H1 (cell line): ENCODE results near the gene KLHL18. TPM values are rescaled to one million over a fixed set of nuclear protein-coding genes. Genes with fewer than 3 reads are reported as not detected.

ENCODE experiments used
- CTCF ChIA-PET: fragments of 300-600 bp; sonication (Branson Sonifier 250); formaldehyde crosslinking; loops from one replicate; lab custom pipeline; 2021; ENCODE audit not compliant: partially characterized antibody; lab: Charles Lee
- POLR2A ChIA-PET: fragments of 300-600 bp; sonication (Branson Sonifier 250); formaldehyde crosslinking; loops from one replicate; lab custom pipeline; 2021; ENCODE audit warnings: inconsistent platforms; ENCODE audit not compliant: partially characterized antibody; lab: Charles Lee
- DNase-seq, 2 experiments: peaks; one replicate each; pipeline versions ENCODE4 v3.0.0 to v3.0.0-alpha.2; 2010 to 2022; ENCODE audit warnings: low spot score in 2 of 2, low read depth in 1 of 2, mixed read lengths in 1 of 2
- FAIRE-seq: peaks from 2 replicates; lab custom pipeline; 2011; peaks lifted over from hg19 to GRCh38; lab: Jason Lieb, UNC
- H2AFZ ChIP-seq: 2 replicates; pipeline ENCODE4 v1.8.1; 2012; ENCODE audit warnings: low read length, inconsistent platforms
- H2AK5ac ChIP-seq: 2 replicates; pipeline ENCODE4 v1.6.1; 2013; ENCODE audit warnings: low read depth, low read length
- H2BK120ac ChIP-seq: replicated peaks from 2 replicates; pipeline ENCODE3; 2013; ENCODE audit warnings: low read depth, low read length, inconsistent platforms
- H2BK12ac ChIP-seq: 2 replicates; pipeline ENCODE4 v1.6.1; 2013; ENCODE audit warnings: low read depth, low read length
- H2BK15ac ChIP-seq: 2 replicates; pipeline ENCODE4 v1.6.1; 2013; ENCODE audit warnings: low read length
- H2BK20ac ChIP-seq: 2 replicates; pipeline ENCODE4 v1.6.1; 2013; ENCODE audit warnings: low read length
- H2BK5ac ChIP-seq: 2 replicates; pipeline ENCODE4 v1.6.1; 2013; ENCODE audit warnings: low read depth, low read length
- H3K14ac ChIP-seq: 2 replicates; pipeline ENCODE4 v1.6.1; 2013; ENCODE audit warnings: inconsistent platforms; ENCODE audit not compliant: insufficient read length
- H3K18ac ChIP-seq: 2 replicates; pipeline ENCODE4 v1.6.1; 2013; ENCODE audit warnings: low read length; ENCODE audit errors: extremely low read depth
- H3K23ac ChIP-seq: 2 replicates; pipeline ENCODE4 v1.6.1; 2013; ENCODE audit warnings: inconsistent platforms; ENCODE audit not compliant: insufficient read length
- H3K23me2 ChIP-seq: 2 replicates; pipeline ENCODE4 v1.6.1; 2013; ENCODE audit warnings: low read depth, low read length
- H3K27ac ChIP-seq: 2 replicates; pipeline ENCODE4 v1.6.1; 2011; ENCODE audit warnings: low read depth, low read length, inconsistent platforms
- H3K27me3 ChIP-seq, 4 experiments: replicated peaks in 1 of 4; 1 replicate in 1 of 4; 2 replicates in 3 of 4; pipeline versions ENCODE4 v1.6.1 to v1.8.1; 2011 to 2013; ENCODE audit warnings: low read length in 3 of 4, mild to moderate bottlenecking in 3 of 4, inconsistent platforms in 2 of 4, mixed read lengths in 2 of 4, moderate library complexity in 1 of 4; ENCODE audit not compliant: control insufficient read depth in 3 of 4, insufficient read depth in 3 of 4; ENCODE audit errors: extremely low read depth in 1 of 4
- H3K36me3 ChIP-seq, 4 experiments: 2 replicates each; pipeline versions ENCODE4 v1.6.1 to v1.8.1; 2011 to 2013; ENCODE audit warnings: mild to moderate bottlenecking in 4 of 4, low read length in 3 of 4, moderate library complexity in 2 of 4, control low read depth in 1 of 4, inconsistent platforms in 1 of 4; ENCODE audit not compliant: insufficient read depth in 4 of 4, control insufficient read depth in 2 of 4
- H3K4ac ChIP-seq: replicated peaks from 2 replicates; pipeline ENCODE3; 2013; ENCODE audit warnings: low read length, low read depth, mixed read lengths, inconsistent platforms; ENCODE audit not compliant: insufficient read length
- H3K4me1 ChIP-seq, 4 experiments: replicated peaks in 1 of 4; 1 replicate in 1 of 4; 2 replicates in 3 of 4; pipeline versions ENCODE4 v1.6.1 to v1.8.1; 2011 to 2013; ENCODE audit warnings: low read length in 3 of 4, inconsistent platforms in 2 of 4, mixed read lengths in 1 of 4; ENCODE audit not compliant: insufficient read depth in 4 of 4, control insufficient read depth in 3 of 4
- H3K4me2 ChIP-seq, 2 experiments: 2 replicates each; pipeline versions ENCODE4 v1.6.1 to v1.8.1; 2011 to 2013; ENCODE audit warnings: low read depth in 2 of 2, low read length in 2 of 2, control low read depth in 1 of 2, inconsistent platforms in 1 of 2, mild to moderate bottlenecking in 1 of 2; ENCODE audit not compliant: insufficient read depth in 1 of 2
- H3K4me3 ChIP-seq, 4 experiments: fragments of 200-600, 300-600 bp in 1 of 4; sonication (generic), shearing (Covaris generic), sonication (Bioruptor Twin) in 1 of 4; 2 replicates each; pipeline versions ENCODE4 v1.5.1 to v1.8.1; 2011 to 2016; ENCODE audit warnings: low read length in 4 of 4, low read depth in 3 of 4, control low read depth in 2 of 4, inconsistent platforms in 2 of 4, mild to moderate bottlenecking in 2 of 4, mixed read lengths in 1 of 4, moderate library complexity in 1 of 4; ENCODE audit not compliant: insufficient read depth in 2 of 4; ENCODE audit errors: extremely low read depth in 1 of 4
- H3K56ac ChIP-seq: replicated peaks from 2 replicates; pipeline ENCODE3; 2013; ENCODE audit warnings: low read depth, mild to moderate bottlenecking, mixed read lengths, low read length, inconsistent platforms; ENCODE audit not compliant: insufficient read length
- H3K79me1 ChIP-seq: 2 replicates; pipeline ENCODE4 v1.6.1; 2013; ENCODE audit warnings: low read depth, low read length, control low read depth
- H3K79me2 ChIP-seq, 2 experiments: 2 replicates each; pipeline versions ENCODE4 v1.6.1 to v1.8.1; 2012 to 2013; ENCODE audit warnings: low read length in 2 of 2, mild to moderate bottlenecking in 2 of 2, inconsistent platforms in 1 of 2; ENCODE audit not compliant: insufficient read depth in 2 of 2, control insufficient read depth in 1 of 2
- H3K9ac ChIP-seq, 4 experiments: replicated peaks in 1 of 4; 1 replicate in 1 of 4; 2 replicates in 3 of 4; pipeline versions ENCODE4 v1.6.1 to v1.8.1; 2011 to 2013; ENCODE audit warnings: low read depth in 3 of 4, low read length in 3 of 4, control low read depth in 2 of 4, mild to moderate bottlenecking in 2 of 4, moderate library complexity in 2 of 4, inconsistent platforms in 1 of 4; ENCODE audit errors: extremely low read depth in 1 of 4
- H3K9me3 ChIP-seq, 2 experiments: 2 replicates each; pipeline versions ENCODE4 v1.6.1 to v1.8.1; 2012 to 2013; ENCODE audit warnings: mild to moderate bottlenecking in 2 of 2, moderate library complexity in 2 of 2, control low read depth in 1 of 2, inconsistent platforms in 1 of 2, low read depth in 1 of 2, low read length in 1 of 2, mixed read lengths in 1 of 2; ENCODE audit not compliant: insufficient read depth in 2 of 2
- H4K20me1 ChIP-seq, 2 experiments: replicated peaks in 1 of 2; 2 replicates each; pipeline versions ENCODE3 to v1.8.1; 2011 to 2013; ENCODE audit warnings: inconsistent platforms in 2 of 2, low read length in 2 of 2, mild to moderate bottlenecking in 1 of 2; ENCODE audit not compliant: insufficient read depth in 2 of 2, control insufficient read depth in 1 of 2
- H4K5ac ChIP-seq: 2 replicates; pipeline ENCODE4 v1.6.1; 2013; ENCODE audit warnings: low read length, low read depth, mixed read lengths, inconsistent platforms; ENCODE audit not compliant: insufficient read length
- H4K8ac ChIP-seq: 2 replicates; pipeline ENCODE4 v1.8.0; 2013; ENCODE audit warnings: mild to moderate bottlenecking, moderate library complexity, low read length, inconsistent platforms; ENCODE audit not compliant: insufficient read depth; ENCODE audit errors: extremely low read depth
- H4K91ac ChIP-seq: replicated peaks from 2 replicates; pipeline ENCODE3; 2013; ENCODE audit warnings: low read length, mixed read lengths, inconsistent platforms; ENCODE audit not compliant: insufficient read length
- PHF8 ChIP-seq: fragments of 200-600 bp; sonication (generic); conservative IDR thresholded peaks from 2 replicates; pipeline ENCODE4 v1.7.1; 2012; ENCODE audit warnings: low read depth, mild to moderate bottlenecking, inconsistent platforms, low read length, moderate library complexity
- RAD21 ChIP-seq, 2 experiments: IDR thresholded peaks in 1 of 2; conservative IDR thresholded peaks in 1 of 2; 2 replicates each; pipeline ENCODE4 v1.6.1; 2011; ENCODE audit warnings: low read depth in 2 of 2, low read length in 2 of 2, improper control_type of control experiment in 1 of 2, inconsistent platforms in 1 of 2, mild to moderate bottlenecking in 1 of 2, moderate library complexity in 1 of 2
- RFX5 ChIP-seq: IDR thresholded peaks from 2 replicates; pipeline ENCODE4 v1.6.1; 2011; ENCODE audit warnings: low read depth, low read length, improper control_type of control experiment, borderline replicate concordance
- SP1 ChIP-seq: IDR thresholded peaks from 2 replicates; pipeline ENCODE4 v1.6.1; 2011; ENCODE audit warnings: low read depth, low read length
- SP4 ChIP-seq: IDR thresholded peaks from 2 replicates; pipeline ENCODE4 v1.6.1; 2012; ENCODE audit warnings: low read length, inconsistent platforms
- SRF ChIP-seq: IDR thresholded peaks from 2 replicates; pipeline ENCODE4 v1.6.1; 2011; ENCODE audit warnings: mild to moderate bottlenecking, low read depth, low read length, moderate library complexity
- SUZ12 ChIP-seq: fragments of 200-600 bp; sonication (generic); IDR thresholded peaks from 2 replicates; pipeline ENCODE4 v1.6.1; 2012; ENCODE audit warnings: mild to moderate bottlenecking, inconsistent platforms, low read length, moderate library complexity, mixed read lengths
- TAF7 ChIP-seq: optimal IDR thresholded peaks from 2 replicates; pipeline ENCODE3; 2011; ENCODE audit warnings: low read depth, mild to moderate bottlenecking, inconsistent platforms, low read length, moderate library complexity, borderline replicate concordance
- WGBS, 2 experiments: shearing (Covaris generic) in 1 of 2; methylation state at CpG; one replicate each; pipeline versions ENCODE4 v1.1.6 to v1.1.7; 2013 to 2015; ENCODE audit warnings: low lambda C conversion rate in 2 of 2, mixed read lengths in 2 of 2, inconsistent platforms in 1 of 2, low coverage in 1 of 2, missing lambda C conversion rate in 1 of 2; ENCODE audit not compliant: insufficient replicate concordance in 2 of 2, insufficient coverage in 1 of 2, insufficient read length in 1 of 2; ENCODE audit errors: extremely low coverage in 1 of 2, missing lambda C conversion rate in 1 of 2; 5-methylcytosine and 5-hydroxymethylcytosine counted together
- polyA plus RNA-seq, 7 experiments: library from polyadenylated mRNA; depleted of rRNA in 3 of 7; stranded (reverse) in 5 of 7; unstranded in 2 of 7; fragments of >200 nt in 5 of 7; fragments of 200-250 nt in 2 of 7; gene quantifications; 1 replicate in 5 of 7; 2 replicates in 1 of 7; 4 replicates in 1 of 7; pipeline versions ENCODE4 v1.2.1 to v1.2.3, GENCODE V29; 2011 to 2013; ENCODE audit warnings: missing spikeins in 2 of 7, mixed read lengths in 2 of 7
- total RNA-seq: library from RNA; stranded (reverse); fragmentation: NEBNext Ultra II Directional; extraction: Animal tissue kit (Norgen Biotek cat#: 25700); gene quantifications from 2 replicates; pipeline ENCODE4 v1.2.1, GENCODE V29; 2021
- TF ChIP-seq, protein P1 (sequence below), 3 experiments: IDR thresholded peaks; 1 replicate in 2 of 3; 2 replicates in 1 of 3; pipeline versions ENCODE4 v1.5.1 to v1.6.1; 2011; ENCODE audit warnings: low read length in 3 of 3, mild to moderate bottlenecking in 3 of 3, inconsistent platforms in 2 of 3, low read depth in 1 of 3, moderate library complexity in 1 of 3; ENCODE audit not compliant: insufficient read depth in 1 of 3; ENCODE audit errors: control extremely low read depth in 1 of 3
- TF ChIP-seq, protein P2 (sequence below): IDR thresholded peaks from 2 replicates; pipeline ENCODE4 v1.6.1; 2012; ENCODE audit warnings: inconsistent platforms

Gene KLHL18
- total and polyA plus RNA-seq, 2 of the 8 experiments (the other 6 are each of a cell fraction or from before 2014, with no cell fraction given), result 19.9 to 31.7 TPM

DNA sequence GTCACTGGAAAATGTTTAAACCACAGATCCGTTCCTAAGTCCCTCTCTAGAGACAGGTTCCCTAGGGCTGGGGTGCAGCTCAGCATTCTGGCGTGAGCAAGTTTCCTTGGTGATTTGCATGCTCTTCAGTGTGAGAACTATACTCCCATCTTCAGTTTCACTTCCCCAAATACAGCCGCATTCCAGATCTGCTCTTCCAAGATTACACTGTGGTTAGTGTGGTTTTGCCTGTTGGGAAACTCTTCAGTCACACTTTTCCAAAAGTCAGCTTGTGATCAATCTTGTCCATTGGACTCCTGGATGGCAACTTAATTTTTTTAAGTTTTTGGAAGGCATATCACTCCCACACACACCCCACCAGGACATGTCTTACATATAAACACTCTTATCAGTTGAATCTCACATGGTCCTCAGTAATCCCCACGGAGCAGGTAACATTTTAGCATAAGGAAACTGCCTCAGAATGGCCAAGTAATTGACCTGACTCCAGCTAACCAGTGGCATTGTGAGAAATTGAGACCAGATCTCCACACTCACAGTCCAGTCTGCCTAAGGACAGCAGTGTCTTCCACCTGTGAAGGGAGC lies 64.6 kb downstream of the KLHL18 start:
- no peak overlapping the region for H3K4ac ChIP-seq
- H2AFZ ChIP-seq, result no peak overlapping the region
- no peaks in the 10 kb centered on the region for H3K79me2 ChIP-seq
- H3K9me3 ChIP-seq, result no peaks in the 10 kb centered on the region
- H4K8ac ChIP-seq, result no peak overlapping the region
- CTCF ChIA-PET, result interaction anchor here (0.8 to 1.0 kb wide), 2 partner anchors 23 to 48 kb away, joined by 3 to 6 read pairs; no protein-coding TSS in a partner anchor
- no peak overlapping the region for H3K9ac ChIP-seq
- H3K4me3 ChIP-seq, result no peak overlapping the region
- no peak overlapping the region for H2BK12ac ChIP-seq
- no peaks in the 10 kb centered on the region for H3K79me1 ChIP-seq
- H3K23ac ChIP-seq, result no peak overlapping the region
- H4K20me1 ChIP-seq, result peaks cover 0 to 1% of the 10 kb centered on the region in 2 experiments
- peaks cover 8 to 17% (median 14%) of the 10 kb centered on the region in 4 experiments; a peak in 7 of 8 replicates for H3K36me3 ChIP-seq
- H3K27me3 ChIP-seq, result no peaks in the 10 kb centered on the region
- WGBS, 2 experiments, result 93% methylated on average over 4 of the region's 4 CpGs; no CpG with 5 or more reads in 1 of the 2 experiments
- H3K23me2 ChIP-seq, result no peaks in the 10 kb centered on the region
- FAIRE-seq (no peak), DNase-seq (no peak)
- H4K91ac ChIP-seq, result no peak overlapping the region
- H3K4me2 ChIP-seq, result no peak overlapping the region
- H2BK15ac ChIP-seq, result no peak overlapping the region
- H4K5ac ChIP-seq, result no peak overlapping the region
- H3K56ac ChIP-seq, result no peak overlapping the region
- no peak overlapping the region for H3K18ac ChIP-seq
- no peaks in the 10 kb centered on the region; a peak in 2 of 7 replicates for H3K4me1 ChIP-seq
- no peak overlapping the region for H3K14ac ChIP-seq
- H2AK5ac ChIP-seq, result no peak overlapping the region
- no peak overlapping the region for H2BK20ac ChIP-seq
- POLR2A ChIA-PET, result interaction anchor here (0.8 to 1.1 kb wide), 2 partner anchors 10 to 14 kb away, joined by 3 read pairs; no protein-coding TSS in a partner anchor
- no peak overlapping the region for H2BK5ac ChIP-seq
- H2BK120ac ChIP-seq, result no peak overlapping the region
- H3K27ac ChIP-seq, result no peak overlapping the region; the same call in 1 of the 2 replicates
- TF ChIP-seq SP1 (no peak), RFX5 (no peak), RAD21 (IDR thresholded peaks at IDR 0.05 in 1 of 2, conservative IDR thresholded peaks at IDR 0.05 in 1 of 2; ENCODE audit: low read depth in 2 of 2, low read length in 2 of 2) (no peak), TAF7 (no peak), SP4 (no peak), PHF8 (no peak), SRF (no peak), SUZ12 (no peak)
- TF ChIP-seq, protein P1, sequence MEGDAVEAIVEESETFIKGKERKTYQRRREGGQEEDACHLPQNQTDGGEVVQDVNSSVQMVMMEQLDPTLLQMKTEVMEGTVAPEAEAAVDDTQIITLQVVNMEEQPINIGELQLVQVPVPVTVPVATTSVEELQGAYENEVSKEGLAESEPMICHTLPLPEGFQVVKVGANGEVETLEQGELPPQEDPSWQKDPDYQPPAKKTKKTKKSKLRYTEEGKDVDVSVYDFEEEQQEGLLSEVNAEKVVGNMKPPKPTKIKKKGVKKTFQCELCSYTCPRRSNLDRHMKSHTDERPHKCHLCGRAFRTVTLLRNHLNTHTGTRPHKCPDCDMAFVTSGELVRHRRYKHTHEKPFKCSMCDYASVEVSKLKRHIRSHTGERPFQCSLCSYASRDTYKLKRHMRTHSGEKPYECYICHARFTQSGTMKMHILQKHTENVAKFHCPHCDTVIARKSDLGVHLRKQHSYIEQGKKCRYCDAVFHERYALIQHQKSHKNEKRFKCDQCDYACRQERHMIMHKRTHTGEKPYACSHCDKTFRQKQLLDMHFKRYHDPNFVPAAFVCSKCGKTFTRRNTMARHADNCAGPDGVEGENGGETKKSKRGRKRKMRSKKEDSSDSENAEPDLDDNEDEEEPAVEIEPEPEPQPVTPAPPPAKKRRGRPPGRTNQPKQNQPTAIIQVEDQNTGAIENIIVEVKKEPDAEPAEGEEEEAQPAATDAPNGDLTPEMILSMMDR (IDR thresholded peaks at IDR 0.05; ENCODE audit: control extremely low read depth in 1 of 3, insufficient read depth in 1 of 3, low read depth in 1 of 3, low read length in 3 of 3), result no peak
- TF ChIP-seq, protein P2, sequence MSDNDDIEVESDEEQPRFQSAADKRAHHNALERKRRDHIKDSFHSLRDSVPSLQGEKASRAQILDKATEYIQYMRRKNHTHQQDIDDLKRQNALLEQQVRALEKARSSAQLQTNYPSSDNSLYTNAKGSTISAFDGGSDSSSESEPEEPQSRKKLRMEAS, result no peak
